Trophoblast cell (in vitro differentiated cells and primary cell): ENCODE results near the gene MYO18A.

Experiments
- DNase-seq, 2 donors: peaks; one replicate each; pipeline ENCODE4 v3.0.0-alpha.2; 2016
- H2AFZ ChIP-seq: 2 replicates; pipeline ENCODE4 v1.6.1; 2013; ENCODE audit warnings: low read length, moderate library complexity, mild to moderate bottlenecking; ENCODE audit not compliant: insufficient read depth, poor library complexity
- H2AK5ac ChIP-seq: 2 replicates; pipeline ENCODE4 v1.6.1; 2013; ENCODE audit warnings: mild to moderate bottlenecking, low read length
- H2BK120ac ChIP-seq: 2 replicates; pipeline ENCODE4 v1.6.1; 2013; ENCODE audit warnings: low read length, mild to moderate bottlenecking, moderate library complexity; ENCODE audit not compliant: insufficient read depth, poor library complexity
- H2BK12ac ChIP-seq: 2 replicates; pipeline ENCODE4 v1.6.1; 2013; ENCODE audit warnings: mild to moderate bottlenecking, low read length, moderate library complexity
- H2BK5ac ChIP-seq: 2 replicates; pipeline ENCODE4 v1.6.1; 2013; ENCODE audit warnings: low read length, low read depth, moderate library complexity, mild to moderate bottlenecking; ENCODE audit not compliant: poor library complexity
- H3K14ac ChIP-seq: 2 replicates; pipeline ENCODE4 v1.6.1; 2013; ENCODE audit warnings: mild to moderate bottlenecking, low read length
- H3K18ac ChIP-seq: 2 replicates; pipeline ENCODE4 v1.6.1; 2013; ENCODE audit warnings: mild to moderate bottlenecking, low read length
- H3K23ac ChIP-seq: 2 replicates; pipeline ENCODE4 v1.6.1; 2013; ENCODE audit warnings: low read length
- H3K27ac ChIP-seq: 2 replicates; pipeline ENCODE4 v1.5.1; 2013; ENCODE audit warnings: low read depth, mild to moderate bottlenecking, inconsistent platforms, low read length, moderate library complexity
- H3K27me3 ChIP-seq: 2 replicates; pipeline ENCODE4 v1.6.1; 2013; ENCODE audit warnings: inconsistent platforms, mild to moderate bottlenecking, low read length, moderate library complexity; ENCODE audit not compliant: insufficient read depth
- H3K36me3 ChIP-seq, 2 experiments: 1 replicate in 1 of 2; 2 replicates in 1 of 2; pipeline ENCODE4 v1.6.1; 2013; ENCODE audit warnings: low read length in 2 of 2, mild to moderate bottlenecking in 2 of 2, moderate library complexity in 1 of 2; ENCODE audit not compliant: insufficient read depth in 2 of 2, control insufficient read depth in 1 of 2
- H3K4ac ChIP-seq: 2 replicates; pipeline ENCODE4 v1.6.1; 2013; ENCODE audit warnings: low read depth, mild to moderate bottlenecking, low read length, moderate library complexity
- H3K4me1 ChIP-seq, 2 experiments: 1 replicate in 1 of 2; 2 replicates in 1 of 2; pipeline ENCODE4 v1.6.1; 2013; ENCODE audit warnings: low read length in 2 of 2, mild to moderate bottlenecking in 2 of 2, moderate library complexity in 1 of 2; ENCODE audit not compliant: insufficient read depth in 2 of 2, control insufficient read depth in 1 of 2
- H3K4me2 ChIP-seq: 2 replicates; pipeline ENCODE4 v1.6.1; 2013; ENCODE audit warnings: inconsistent platforms, mild to moderate bottlenecking, low read length, moderate library complexity
- H3K4me3 ChIP-seq: 2 replicates; pipeline ENCODE4 v1.5.1; 2013; ENCODE audit warnings: mild to moderate bottlenecking, low read depth, low read length, inconsistent platforms
- H3K79me1 ChIP-seq: one replicate; pipeline ENCODE4 v1.6.1; 2013; ENCODE audit warnings: low read length
- H3K79me2 ChIP-seq: 2 replicates; pipeline ENCODE4 v1.6.1; 2013; ENCODE audit warnings: low read length, mild to moderate bottlenecking; ENCODE audit not compliant: control insufficient read depth, insufficient read depth, poor library complexity
- H3K9ac ChIP-seq: 2 replicates; pipeline ENCODE4 v1.6.1; 2013; ENCODE audit warnings: mild to moderate bottlenecking, low read length
- H3K9me3 ChIP-seq: 2 replicates; pipeline ENCODE4 v1.6.1; 2013; ENCODE audit warnings: low read depth, mild to moderate bottlenecking, control low read depth, inconsistent platforms, low read length; ENCODE audit not compliant: insufficient read depth
- H4K12ac ChIP-seq: 2 replicates; pipeline ENCODE4 v1.6.1; 2013; ENCODE audit warnings: low read depth, mild to moderate bottlenecking, low read length, moderate library complexity
- H4K8ac ChIP-seq: 2 replicates; pipeline ENCODE4 v1.6.1; 2013; ENCODE audit warnings: low read depth, mild to moderate bottlenecking, low read length, moderate library complexity
- H4K91ac ChIP-seq: one replicate; pipeline ENCODE4 v1.6.1; 2013; ENCODE audit warnings: low read depth, mild to moderate bottlenecking, low read length, moderate library complexity
- WGBS: extraction: QIAGEN DNeasy Blood & Tissue Kit; methylation state at CpG from one replicate; pipeline ENCODE4 v1.1.7; 2013; ENCODE audit warnings: missing lambda C conversion rate; ENCODE audit not compliant: insufficient read length, insufficient coverage; ENCODE audit errors: extremely low coverage; 5-methylcytosine and 5-hydroxymethylcytosine counted together

Gene MYO18A

DNA sequence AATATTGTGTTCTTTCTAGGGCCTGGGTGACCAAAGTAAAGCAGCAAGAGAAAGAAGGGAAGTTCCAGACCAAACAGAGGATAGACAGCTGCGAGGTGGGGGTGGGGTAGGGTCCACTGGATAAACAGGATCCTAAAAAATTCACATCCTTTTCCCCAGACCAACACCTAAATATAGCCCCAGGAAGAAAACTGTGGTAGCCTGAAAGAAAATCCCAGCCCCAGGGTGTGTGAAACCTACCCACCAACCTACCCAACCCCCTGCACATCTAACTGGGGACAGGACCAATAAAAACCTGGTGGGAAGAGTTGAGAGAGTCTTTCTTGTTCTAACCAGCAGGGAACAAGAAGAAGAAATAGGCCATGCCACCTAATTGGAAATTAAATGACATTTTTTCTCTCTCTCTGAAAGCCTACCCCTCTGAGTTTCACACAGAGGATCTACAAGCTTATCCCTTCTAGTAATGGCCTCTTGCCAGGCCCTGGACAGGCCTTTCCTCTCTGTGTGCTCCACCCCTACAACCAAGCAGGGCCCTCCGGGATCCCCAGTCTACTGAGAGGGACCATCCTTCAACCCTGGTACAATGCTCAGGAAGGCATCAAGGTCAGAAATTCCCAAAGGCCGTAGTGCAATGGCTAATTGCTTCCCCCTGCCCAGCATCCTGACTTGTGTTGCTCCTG, 12.0 kb downstream of the MYO18A start:
- H3K23ac ChIP-seq = no peak overlapping the region
- no peak overlapping the region for H2BK120ac ChIP-seq
- H3K27me3 ChIP-seq = no peaks in the 10 kb centered on the region
- H3K4me1 ChIP-seq = peaks cover 9 to 27% of the 10 kb centered on the region in 2 experiments
- H3K36me3 ChIP-seq = peaks cover 15% of the 10 kb centered on the region in 2 experiments
- peak; percentile 52 to 68 for DNase-seq
- no peaks in the 10 kb centered on the region for H3K79me2 ChIP-seq
- no peak overlapping the region for H2BK5ac ChIP-seq
- no peaks in the 10 kb centered on the region for H3K9me3 ChIP-seq
- H3K4me2 ChIP-seq = peak overlapping the region; percentile 33
- no peak overlapping the region for H3K27ac ChIP-seq
- no peak overlapping the region for H3K4ac ChIP-seq
- H4K91ac ChIP-seq = no peak overlapping the region
- H2BK12ac ChIP-seq = no peak overlapping the region
- H3K14ac ChIP-seq = no peak overlapping the region
- no peak overlapping the region for H2AK5ac ChIP-seq
- no peak overlapping the region for H4K12ac ChIP-seq
- WGBS = no CpG with 5 or more reads among the region's 3 CpGs
- no peak overlapping the region for H3K18ac ChIP-seq
- H3K79me1 ChIP-seq = peaks cover 1% of the 10 kb centered on the region
- H3K9ac ChIP-seq = no peak overlapping the region
- H2AFZ ChIP-seq = no peak overlapping the region
- H4K8ac ChIP-seq = no peak overlapping the region
- no peak overlapping the region for H3K4me3 ChIP-seq

DNA sequence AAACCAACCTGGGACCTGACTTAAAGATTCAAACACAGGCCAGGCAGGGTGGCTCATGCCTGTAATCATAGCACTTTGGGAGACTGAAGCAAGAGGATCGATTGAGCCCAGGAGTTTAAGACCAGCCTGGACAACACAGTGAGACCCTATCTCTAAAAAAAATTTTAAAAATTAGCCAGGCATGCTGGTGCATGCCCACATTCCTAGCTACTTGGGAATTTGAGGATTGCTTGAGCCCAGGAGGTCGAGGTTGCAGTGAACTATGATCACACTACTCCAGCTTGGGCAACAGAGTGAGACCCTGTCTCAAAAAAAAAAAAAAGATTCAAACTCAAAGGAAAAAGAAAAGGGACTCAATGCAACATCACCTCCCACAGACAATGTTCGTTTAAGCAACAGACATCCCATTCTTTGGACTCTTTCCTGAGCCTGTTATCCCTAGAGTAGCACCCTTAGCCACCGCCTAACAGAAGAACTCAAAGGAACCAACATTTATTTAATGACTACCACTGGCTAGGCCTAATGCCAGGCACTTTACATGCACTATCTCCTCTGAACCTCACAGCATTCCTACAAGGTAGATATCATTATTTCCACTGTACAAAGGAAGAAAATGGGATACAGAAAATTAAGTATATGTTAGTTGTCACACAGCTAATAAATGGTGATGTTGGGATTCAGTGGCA, 12.7 kb downstream of the MYO18A start:
- Histone ChIP-seq H3K9me3 (no peaks in the 10 kb centered on the region), H2BK120ac (no peak overlapping the region), H3K4me3 (no peak overlapping the region), H2AK5ac (no peak overlapping the region), H2AFZ (no peak overlapping the region), H4K12ac (no peak overlapping the region), H2BK12ac (peak overlapping the region; percentile 47), H3K9ac (no peak overlapping the region), H3K4ac (no peak overlapping the region), H4K8ac (no peak overlapping the region), H3K27me3 (no peaks in the 10 kb centered on the region), H3K27ac (no peak overlapping the region), H3K36me3 (peaks cover 15 to 18% of the 10 kb centered on the region in 2 experiments), H3K23ac (no peak overlapping the region), H2BK5ac (no peak overlapping the region), H4K91ac (peak overlapping the region; percentile 31), H3K79me1 (peaks cover 2% of the 10 kb centered on the region), H3K79me2 (no peaks in the 10 kb centered on the region), H3K18ac (no peak overlapping the region), H3K14ac (no peak overlapping the region), H3K4me1 (peaks cover 9 to 27% of the 10 kb centered on the region in 2 experiments), H3K4me2 (peak overlapping the region; percentile 33)
- WGBS = no CpG with 5 or more reads among the region's 4 CpGs
- peak; percentile 36 to 71 for DNase-seq

DNA sequence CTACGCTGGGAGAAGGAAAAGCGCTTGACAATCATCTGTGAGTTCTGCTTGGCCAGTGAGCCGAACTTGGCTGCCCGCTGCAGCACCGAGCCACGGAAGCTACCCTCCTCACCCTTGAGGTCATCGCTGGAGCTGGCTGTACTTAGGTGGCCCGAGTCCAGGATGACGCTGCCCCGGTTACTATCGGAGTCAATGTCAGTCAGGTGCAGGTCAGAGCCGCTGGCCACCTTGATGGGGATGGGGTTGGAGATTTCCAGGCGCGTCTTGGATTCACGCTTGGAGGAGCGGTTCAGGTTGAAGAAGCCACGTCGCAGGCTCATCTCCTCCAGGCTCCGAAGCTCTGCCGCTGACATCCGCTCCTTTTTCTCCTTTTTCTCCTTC, 13.7 kb downstream of the MYO18A start:
- no peak for DNase-seq
- no CpG with 5 or more reads among the region's 21 CpGs for WGBS
- Histone ChIP-seq H2BK12ac (no peak overlapping the region), H3K27me3 (no peaks in the 10 kb centered on the region), H3K4me1 (peaks cover 9 to 27% of the 10 kb centered on the region in 2 experiments), H3K9me3 (no peaks in the 10 kb centered on the region), H3K23ac (no peak overlapping the region), H3K9ac (no peak overlapping the region), H3K79me1 (peaks cover 2% of the 10 kb centered on the region), H3K27ac (no peak overlapping the region), H3K4me2 (no peak overlapping the region), H4K12ac (no peak overlapping the region), H2AFZ (no peak overlapping the region), H3K18ac (no peak overlapping the region), H4K91ac (no peak overlapping the region), H2AK5ac (no peak overlapping the region), H4K8ac (no peak overlapping the region), H3K4me3 (no peak overlapping the region), H3K4ac (no peak overlapping the region), H2BK5ac (no peak overlapping the region), H3K79me2 (no peaks in the 10 kb centered on the region), H3K36me3 (peaks cover 15 to 19% of the 10 kb centered on the region in 2 experiments), H3K14ac (no peak overlapping the region), H2BK120ac (no peak overlapping the region)

DNA sequence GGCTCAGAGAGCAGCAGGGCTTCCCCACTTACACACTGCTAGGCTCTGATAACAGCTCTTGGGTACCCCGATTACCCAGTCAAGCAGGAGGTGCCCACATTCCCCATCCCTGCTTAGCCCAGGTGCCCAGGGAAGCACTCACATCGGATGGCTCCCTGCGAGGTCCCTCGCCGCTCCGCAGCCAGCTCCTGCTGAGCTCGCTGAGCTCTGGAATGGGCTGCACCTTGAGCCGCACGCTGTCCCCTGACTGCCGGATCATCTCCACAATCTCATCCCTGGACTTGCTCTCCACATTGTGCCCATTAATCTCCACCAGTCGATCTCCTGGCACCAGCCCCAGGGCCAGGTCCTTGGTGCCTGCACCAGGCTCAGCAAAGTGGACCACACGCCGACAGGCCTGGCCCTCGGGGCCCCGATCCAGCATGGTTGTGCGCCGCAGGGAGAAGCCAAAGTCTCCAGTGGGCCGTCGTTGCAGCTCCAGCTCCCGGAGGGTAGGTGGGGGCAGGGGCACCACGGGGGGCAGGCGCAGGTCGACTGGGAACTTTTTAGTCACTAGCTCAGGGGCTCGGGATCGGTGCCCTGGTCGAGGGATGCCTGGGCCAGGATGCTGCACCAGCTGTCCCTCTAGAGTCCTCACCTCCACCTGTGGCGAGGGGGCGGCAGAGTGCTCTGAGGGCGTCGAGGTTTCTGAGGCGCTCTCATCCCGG, 14.2 kb downstream of the MYO18A start:
- Histone ChIP-seq H2BK12ac (no peak overlapping the region), H3K4me1 (peaks cover 9 to 27% of the 10 kb centered on the region in 2 experiments), H3K9ac (no peak overlapping the region), H2BK5ac (no peak overlapping the region), H3K27me3 (no peaks in the 10 kb centered on the region), H3K79me1 (peaks cover 2% of the 10 kb centered on the region), H4K91ac (no peak overlapping the region), H2BK120ac (no peak overlapping the region), H3K4me2 (no peak overlapping the region), H3K36me3 (peaks cover 15 to 19% of the 10 kb centered on the region in 2 experiments), H4K12ac (no peak overlapping the region), H3K79me2 (no peaks in the 10 kb centered on the region), H2AFZ (no peak overlapping the region), H3K27ac (no peak overlapping the region), H3K9me3 (no peaks in the 10 kb centered on the region), H3K4me3 (no peak overlapping the region), H2AK5ac (no peak overlapping the region), H3K4ac (no peak overlapping the region), H3K14ac (no peak overlapping the region), H3K23ac (no peak overlapping the region), H4K8ac (no peak overlapping the region), H3K18ac (no peak overlapping the region)
- no peak for DNase-seq
- no CpG with 5 or more reads among the region's 32 CpGs for WGBS
